Neural cell (in vitro differentiated cells): ENCODE measurements around the gene MYO7B. TPM values are rescaled to one million over a fixed set of nuclear protein-coding genes. Genes with fewer than 3 reads are reported as not detected.

Experiments
- H2AFZ ChIP-seq: fragments of 200-600, 300-800 bp; sonication (generic), shearing (Covaris generic); 2 replicates; pipeline ENCODE4 v1.6.0; 2014; ENCODE audit warnings: low read depth, mild to moderate bottlenecking, antibody characterized with exemption, low read length, moderate library complexity
- H3F3A ChIP-seq: fragments of 200-600 bp; shearing (Covaris generic); 2 replicates; pipeline ENCODE4 v1.6.1; 2016; ENCODE audit warnings: mild to moderate bottlenecking, moderate library complexity, mixed read lengths, antibody characterized with exemption, low read length; ENCODE audit not compliant: insufficient read depth, poor library complexity, severe bottlenecking
- H3K27ac ChIP-seq: fragments of 200-600, 300-800 bp; sonication (generic), shearing (Covaris generic); 2 replicates; pipeline ENCODE4 v1.5.1; 2014; ENCODE audit warnings: mild to moderate bottlenecking, low read length, moderate library complexity
- H3K27me3 ChIP-seq: fragments of 300-800, 200-600 bp; sonication (generic), shearing (Covaris generic); 2 replicates; pipeline ENCODE4 v1.6.0; 2014; ENCODE audit warnings: mild to moderate bottlenecking, low read depth, low read length, moderate library complexity; ENCODE audit not compliant: insufficient read depth
- H3K36me3 ChIP-seq: fragments of 300-800, 200-600 bp; sonication (generic), shearing (Covaris generic); 2 replicates; pipeline ENCODE4 v1.5.1; 2014; ENCODE audit warnings: mild to moderate bottlenecking, antibody characterized with exemption, low read length, moderate library complexity; ENCODE audit not compliant: insufficient read depth
- H3K4me2 ChIP-seq: fragments of 300-800, 200-600 bp; sonication (generic), shearing (Covaris generic); 2 replicates; pipeline ENCODE4 v1.6.0; 2014; ENCODE audit warnings: mild to moderate bottlenecking, low read length
- H3K4me3 ChIP-seq: fragments of 300-800, 200-600 bp; sonication (generic), shearing (Covaris generic); 2 replicates; pipeline ENCODE4 v1.5.1; 2014; ENCODE audit warnings: mild to moderate bottlenecking, low read length, moderate library complexity
- H3K79me2 ChIP-seq: fragments of 200-600 bp; shearing (Covaris generic); replicated peaks from 2 replicates; pipeline ENCODE4 v1.6.0; 2014; ENCODE audit warnings: mild to moderate bottlenecking, low read length, moderate library complexity; ENCODE audit not compliant: insufficient read depth
- H3K9ac ChIP-seq: fragments of 300-800, 200-600 bp; sonication (generic), shearing (Covaris generic); 2 replicates; pipeline ENCODE4 v1.6.1; 2016; ENCODE audit warnings: mild to moderate bottlenecking, low read length, mixed read lengths
- H3K9me2 ChIP-seq: fragments of 200-600 bp; shearing (Covaris generic); 2 replicates; pipeline ENCODE4 v1.6.1; 2016; ENCODE audit warnings: mild to moderate bottlenecking, low read length, mixed read lengths; ENCODE audit not compliant: insufficient read depth
- H3K9me3 ChIP-seq: fragments of 200-600, 300-800 bp; sonication (generic), shearing (Covaris generic); 2 replicates; pipeline ENCODE4 v1.6.1; 2016; ENCODE audit warnings: mild to moderate bottlenecking, mixed run types, low read length, moderate library complexity, mixed read lengths
- H4K20me1 ChIP-seq: fragments of 200-600 bp; shearing (Covaris generic); 2 replicates; pipeline ENCODE4 v1.6.1; 2016; ENCODE audit warnings: mild to moderate bottlenecking, mixed run types; ENCODE audit not compliant: insufficient read depth
- EP300 ChIP-seq: fragments of 450-650 bp; conservative IDR thresholded peaks from 2 replicates; pipeline ENCODE4 v1.6.1; 2014; ENCODE audit warnings: antibody characterized with exemption, mild to moderate bottlenecking, moderate library complexity; ENCODE audit not compliant: poor library complexity, severe bottlenecking
- EZH2 ChIP-seq: fragments of 200-600, 300-800 bp; shearing (Covaris generic), sonication (generic); IDR thresholded peaks from 2 replicates; pipeline ENCODE4 v1.6.1; 2014; ENCODE audit warnings: antibody characterized with exemption, low read length, borderline replicate concordance, mild to moderate bottlenecking; ENCODE audit not compliant: insufficient read depth, poor library complexity, severe bottlenecking
- MXI1 ChIP-seq: fragments of 450-650 bp; conservative IDR thresholded peaks from 2 replicates; pipeline ENCODE4 v1.6.1; 2014; ENCODE audit warnings: antibody characterized with exemption, mild to moderate bottlenecking; ENCODE audit not compliant: poor library complexity, severe bottlenecking
- POLR2AphosphoS5 ChIP-seq: IDR thresholded peaks from 2 replicates; pipeline ENCODE4 v1.6.1; 2012
- RAD21 ChIP-seq: fragments of 450-650 bp; conservative IDR thresholded peaks from 2 replicates; pipeline ENCODE4 v1.6.1; 2014; ENCODE audit warnings: antibody characterized with exemption, mild to moderate bottlenecking, moderate library complexity
- SMC3 ChIP-seq: fragments of 450-650 bp; conservative IDR thresholded peaks from 2 replicates; pipeline ENCODE4 v1.6.1; 2014; ENCODE audit warnings: antibody characterized with exemption, mild to moderate bottlenecking, moderate library complexity; ENCODE audit not compliant: poor library complexity
- TAF1 ChIP-seq: IDR thresholded peaks from 2 replicates; pipeline ENCODE4 v1.6.1; 2012; ENCODE audit warnings: low read depth
- polyA plus RNA-seq: library from polyadenylated mRNA; depleted of rRNA; stranded (reverse); fragments of >200 nt; gene quantifications from 2 replicates; pipeline ENCODE4 v1.2.3, GENCODE V29; 2014
- TF ChIP-seq, protein P1 (sequence below): IDR thresholded peaks from 2 replicates; pipeline ENCODE4 v1.6.1; 2012; ENCODE audit warnings: borderline replicate concordance
- TF ChIP-seq, protein P2 (sequence below): fragments of 450-650 bp; IDR thresholded peaks from 2 replicates; pipeline ENCODE4 v1.5.1; 2014; ENCODE audit warnings: antibody characterized with exemption, mild to moderate bottlenecking, moderate library complexity; ENCODE audit not compliant: poor library complexity, severe bottlenecking

The MYO7B gene
- polyA plus RNA-seq, 1 donor from 2014 or later: 0.16 TPM

DNA sequence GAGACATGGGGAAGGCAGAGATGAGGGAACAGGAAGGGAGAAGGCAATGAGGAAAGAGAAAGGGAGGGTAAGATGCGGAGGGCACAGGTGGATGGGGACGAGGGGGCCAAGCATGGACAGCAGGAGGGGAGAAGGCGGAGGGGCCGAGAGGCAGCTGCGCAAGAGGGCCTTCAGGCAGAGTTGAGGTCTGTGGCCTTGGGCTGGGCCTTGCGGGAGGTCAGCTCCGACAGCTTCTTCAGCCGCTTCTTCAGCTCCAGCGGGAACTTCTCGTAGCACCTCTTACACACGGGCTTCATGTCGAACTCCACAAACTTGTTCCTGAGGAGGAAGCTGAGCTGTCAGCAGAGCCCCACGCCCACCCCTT, 103.6 kb downstream of the MYO7B start (continued):
- TF ChIP-seq EZH2 (no peak), TAF1 (no peak)

DNA sequence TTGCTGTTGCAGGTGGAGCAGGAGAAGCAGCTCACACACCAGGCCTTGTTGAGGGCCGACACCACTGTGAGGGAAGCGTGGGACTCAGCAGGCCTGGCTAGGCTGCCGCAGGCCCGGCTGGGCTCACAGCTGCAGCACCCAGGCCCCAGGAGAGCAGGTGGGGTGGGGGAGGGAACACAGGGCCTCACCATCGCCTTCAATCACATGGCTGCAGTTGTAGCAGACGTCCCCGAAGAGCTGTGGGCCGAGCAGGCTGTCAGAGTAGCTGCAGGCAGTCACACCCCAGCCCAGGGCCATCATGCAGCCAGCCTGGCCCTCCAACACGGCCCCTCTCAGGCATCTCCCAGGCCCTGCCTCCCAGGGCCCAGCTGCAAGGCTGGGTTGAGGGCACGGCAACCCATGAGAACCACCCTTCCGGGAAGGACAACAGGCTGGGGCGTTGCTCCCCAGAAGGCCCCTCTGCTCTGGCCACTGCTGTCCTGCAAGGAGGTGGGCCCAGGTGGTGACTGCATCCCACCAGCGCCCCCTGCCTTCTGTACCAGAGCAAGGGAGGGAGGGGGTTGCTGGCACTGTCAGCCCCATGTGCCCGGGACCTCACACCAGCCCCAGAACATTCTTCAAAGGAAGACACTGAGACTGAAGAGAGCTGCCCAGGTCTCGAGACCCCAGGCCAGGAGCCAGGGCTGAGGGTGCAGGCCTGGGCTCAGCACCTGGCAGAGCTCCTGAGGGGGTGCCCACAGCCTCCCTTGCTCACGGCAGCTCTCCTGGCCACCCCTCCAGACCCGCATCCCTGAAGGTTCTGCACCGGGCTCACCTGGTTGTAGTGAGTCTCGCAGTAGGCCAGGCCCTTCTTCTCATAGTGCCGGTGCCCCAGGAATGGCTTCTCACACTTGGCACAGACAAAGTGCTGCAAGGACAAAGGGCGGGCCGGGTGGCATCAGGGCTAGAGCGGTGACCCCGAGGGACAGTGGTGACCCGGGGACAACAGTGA, 104.9 kb downstream of the MYO7B start:
- no peak overlapping the region for H3K4me3 ChIP-seq
- no peaks in the 10 kb centered on the region for H3K36me3 ChIP-seq
- no peak overlapping the region for H2AFZ ChIP-seq
- H3K4me2 ChIP-seq: no peak overlapping the region
- no peaks in the 10 kb centered on the region for H3F3A ChIP-seq
- H3K27ac ChIP-seq: no peak overlapping the region
- H4K20me1 ChIP-seq: no peaks in the 10 kb centered on the region
- H3K27me3 ChIP-seq: no peaks in the 10 kb centered on the region
- TF ChIP-seq TAF1 (no peak), SMC3 (no peak), MXI1 (no peak), EP300 (no peak), EZH2 (no peak), RAD21 (no peak), POLR2AphosphoS5 (no peak)
- TF ChIP-seq, protein P1, sequence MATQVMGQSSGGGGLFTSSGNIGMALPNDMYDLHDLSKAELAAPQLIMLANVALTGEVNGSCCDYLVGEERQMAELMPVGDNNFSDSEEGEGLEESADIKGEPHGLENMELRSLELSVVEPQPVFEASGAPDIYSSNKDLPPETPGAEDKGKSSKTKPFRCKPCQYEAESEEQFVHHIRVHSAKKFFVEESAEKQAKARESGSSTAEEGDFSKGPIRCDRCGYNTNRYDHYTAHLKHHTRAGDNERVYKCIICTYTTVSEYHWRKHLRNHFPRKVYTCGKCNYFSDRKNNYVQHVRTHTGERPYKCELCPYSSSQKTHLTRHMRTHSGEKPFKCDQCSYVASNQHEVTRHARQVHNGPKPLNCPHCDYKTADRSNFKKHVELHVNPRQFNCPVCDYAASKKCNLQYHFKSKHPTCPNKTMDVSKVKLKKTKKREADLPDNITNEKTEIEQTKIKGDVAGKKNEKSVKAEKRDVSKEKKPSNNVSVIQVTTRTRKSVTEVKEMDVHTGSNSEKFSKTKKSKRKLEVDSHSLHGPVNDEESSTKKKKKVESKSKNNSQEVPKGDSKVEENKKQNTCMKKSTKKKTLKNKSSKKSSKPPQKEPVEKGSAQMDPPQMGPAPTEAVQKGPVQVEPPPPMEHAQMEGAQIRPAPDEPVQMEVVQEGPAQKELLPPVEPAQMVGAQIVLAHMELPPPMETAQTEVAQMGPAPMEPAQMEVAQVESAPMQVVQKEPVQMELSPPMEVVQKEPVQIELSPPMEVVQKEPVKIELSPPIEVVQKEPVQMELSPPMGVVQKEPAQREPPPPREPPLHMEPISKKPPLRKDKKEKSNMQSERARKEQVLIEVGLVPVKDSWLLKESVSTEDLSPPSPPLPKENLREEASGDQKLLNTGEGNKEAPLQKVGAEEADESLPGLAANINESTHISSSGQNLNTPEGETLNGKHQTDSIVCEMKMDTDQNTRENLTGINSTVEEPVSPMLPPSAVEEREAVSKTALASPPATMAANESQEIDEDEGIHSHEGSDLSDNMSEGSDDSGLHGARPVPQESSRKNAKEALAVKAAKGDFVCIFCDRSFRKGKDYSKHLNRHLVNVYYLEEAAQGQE: no peak
- TF ChIP-seq, protein P2, sequence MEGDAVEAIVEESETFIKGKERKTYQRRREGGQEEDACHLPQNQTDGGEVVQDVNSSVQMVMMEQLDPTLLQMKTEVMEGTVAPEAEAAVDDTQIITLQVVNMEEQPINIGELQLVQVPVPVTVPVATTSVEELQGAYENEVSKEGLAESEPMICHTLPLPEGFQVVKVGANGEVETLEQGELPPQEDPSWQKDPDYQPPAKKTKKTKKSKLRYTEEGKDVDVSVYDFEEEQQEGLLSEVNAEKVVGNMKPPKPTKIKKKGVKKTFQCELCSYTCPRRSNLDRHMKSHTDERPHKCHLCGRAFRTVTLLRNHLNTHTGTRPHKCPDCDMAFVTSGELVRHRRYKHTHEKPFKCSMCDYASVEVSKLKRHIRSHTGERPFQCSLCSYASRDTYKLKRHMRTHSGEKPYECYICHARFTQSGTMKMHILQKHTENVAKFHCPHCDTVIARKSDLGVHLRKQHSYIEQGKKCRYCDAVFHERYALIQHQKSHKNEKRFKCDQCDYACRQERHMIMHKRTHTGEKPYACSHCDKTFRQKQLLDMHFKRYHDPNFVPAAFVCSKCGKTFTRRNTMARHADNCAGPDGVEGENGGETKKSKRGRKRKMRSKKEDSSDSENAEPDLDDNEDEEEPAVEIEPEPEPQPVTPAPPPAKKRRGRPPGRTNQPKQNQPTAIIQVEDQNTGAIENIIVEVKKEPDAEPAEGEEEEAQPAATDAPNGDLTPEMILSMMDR: no peak
- H3K79me2 ChIP-seq: no peaks in the 10 kb centered on the region
- H3K9me2 ChIP-seq: no peaks in the 10 kb centered on the region
- H3K9me3 ChIP-seq: no peaks in the 10 kb centered on the region
- no peak overlapping the region for H3K9ac ChIP-seq

DNA sequence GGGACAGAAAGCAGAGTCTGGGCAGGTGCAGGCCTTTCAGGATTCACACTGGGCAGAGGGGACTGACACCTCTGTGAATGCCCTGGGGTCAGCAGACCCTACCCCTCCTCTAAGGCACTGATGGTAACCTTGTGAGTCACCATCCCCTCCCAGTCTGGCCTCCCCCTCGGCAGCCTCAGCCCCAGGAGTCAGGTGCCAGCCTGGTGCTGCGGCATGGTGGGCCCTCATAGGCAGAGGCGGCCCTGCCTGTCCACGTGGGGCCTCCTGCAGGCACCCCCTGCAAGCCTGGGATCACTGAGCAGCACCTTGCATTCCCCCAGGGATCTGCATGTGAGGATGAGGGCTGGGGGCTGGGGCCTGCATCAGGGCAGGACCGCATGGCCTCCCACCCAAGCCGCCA, 105.7 kb downstream of the MYO7B start:
- Histone ChIP-seq H3K9me3 (no peaks in the 10 kb centered on the region), H3K4me2 (no peak overlapping the region), H3F3A (no peaks in the 10 kb centered on the region), H3K4me3 (no peak overlapping the region), H3K27ac (no peak overlapping the region), H3K9ac (no peak overlapping the region), H4K20me1 (no peaks in the 10 kb centered on the region), H3K79me2 (no peaks in the 10 kb centered on the region), H2AFZ (no peak overlapping the region), H3K27me3 (no peaks in the 10 kb centered on the region), H3K9me2 (no peaks in the 10 kb centered on the region), H3K36me3 (no peaks in the 10 kb centered on the region)
- TF ChIP-seq MXI1 (no peak), TAF1 (no peak), RAD21 (no peak), EP300 (no peak), EZH2 (no peak), POLR2AphosphoS5 (no peak), SMC3 (no peak)
- TF ChIP-seq, protein P2: no peak
- TF ChIP-seq, protein P1: no peak
